HepG2 (cell line): ENCODE data around the gene PRTN3.

Experiments used
- NFYB ChIP-seq: sonication (generic); formaldehyde crosslinking; IDR thresholded peaks from 2 replicates; pipeline ENCODE4 v1.4.0; 2020; ENCODE audit warnings: missing genetic modification reagents
- NR3C1 ChIP-seq: sonication (generic); formaldehyde crosslinking; IDR thresholded peaks from 2 replicates; pipeline ENCODE4 v1.4.0; 2020; ENCODE audit warnings: missing genetic modification reagents
- TF ChIP-seq, protein P1 (sequence below): sonication (generic); formaldehyde crosslinking; IDR thresholded peaks from 2 replicates; pipeline ENCODE4 v1.4.0; 2020; ENCODE audit warnings: missing genetic modification reagents

DNA sequence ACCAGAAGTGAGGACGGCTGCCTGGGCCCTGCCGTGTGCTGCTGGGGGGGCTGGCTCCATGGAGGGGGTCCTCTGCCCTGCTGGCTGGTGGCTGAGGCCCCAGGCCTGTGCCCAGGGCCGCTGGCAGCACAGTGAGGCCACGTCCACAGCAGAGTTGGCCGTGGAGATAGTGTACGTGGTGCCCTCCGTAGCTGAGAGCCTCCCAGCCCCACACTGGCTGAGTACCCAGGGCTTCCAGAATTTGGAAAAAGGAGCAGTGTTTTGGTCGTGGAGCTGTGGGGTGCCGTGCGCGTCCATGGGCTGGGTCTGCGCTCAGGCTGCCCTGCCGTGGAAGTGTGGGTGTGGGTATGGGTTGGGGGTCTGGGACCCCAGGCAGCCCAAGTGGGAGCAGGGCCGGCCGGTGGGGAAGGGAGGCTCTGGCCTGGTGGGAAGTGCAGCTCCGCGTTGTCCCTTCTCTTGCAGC is 37.7 kb upstream of the PRTN3 start:
- TF ChIP-seq, protein P1, sequence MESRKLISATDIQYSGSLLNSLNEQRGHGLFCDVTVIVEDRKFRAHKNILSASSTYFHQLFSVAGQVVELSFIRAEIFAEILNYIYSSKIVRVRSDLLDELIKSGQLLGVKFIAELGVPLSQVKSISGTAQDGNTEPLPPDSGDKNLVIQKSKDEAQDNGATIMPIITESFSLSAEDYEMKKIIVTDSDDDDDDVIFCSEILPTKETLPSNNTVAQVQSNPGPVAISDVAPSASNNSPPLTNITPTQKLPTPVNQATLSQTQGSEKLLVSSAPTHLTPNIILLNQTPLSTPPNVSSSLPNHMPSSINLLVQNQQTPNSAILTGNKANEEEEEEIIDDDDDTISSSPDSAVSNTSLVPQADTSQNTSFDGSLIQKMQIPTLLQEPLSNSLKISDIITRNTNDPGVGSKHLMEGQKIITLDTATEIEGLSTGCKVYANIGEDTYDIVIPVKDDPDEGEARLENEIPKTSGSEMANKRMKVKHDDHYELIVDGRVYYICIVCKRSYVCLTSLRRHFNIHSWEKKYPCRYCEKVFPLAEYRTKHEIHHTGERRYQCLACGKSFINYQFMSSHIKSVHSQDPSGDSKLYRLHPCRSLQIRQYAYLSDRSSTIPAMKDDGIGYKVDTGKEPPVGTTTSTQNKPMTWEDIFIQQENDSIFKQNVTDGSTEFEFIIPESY (CRISPR knock-in tag) = no peak
- TF ChIP-seq NR3C1 (no peak), NFYB (CRISPR knock-in tag) (no peak)
